Left cardiac atrium (tissue), 4 donors: ENCODE data around the gene BAIAP3. TPM values are rescaled to one million over a fixed set of nuclear protein-coding genes. Genes with fewer than 3 reads are reported as not detected.
"Not testable (repeated sequence)": the region's sequence is repeated elsewhere in the genome, so short reads cannot be mapped to it uniquely, and the experiment has no call there.

Experiments used
- ATAC-seq, 2 donors: fragments of 200-7000 bp; cut with Tn5 transposase; one replicate each; pipeline ENCODE4 v1.9.1; 2020; ENCODE audit warnings: mild to moderate bottlenecking in 2 of 2, moderate library complexity in 2 of 2
- DNase-seq: peaks from one replicate; pipeline ENCODE4 v3.0.0-alpha.2; 2020
- intact Hi-C, 2 donors: fragments of 100-400 bp; cut with DNase I; formaldehyde crosslinking; loops; one replicate each; pipeline versions ENCODE4 v1.14.1 to v1.15.1; 2022 to 2023
- long read RNA-seq: library from polyadenylated mRNA; unstranded; transcript quantifications from one replicate; pipeline ENCODE4 v2.0.0, GENCODE V29; 2021
- total RNA-seq, 2 donors: library from RNA; stranded (reverse); fragmentation: NEBNext Ultra II Directional; extraction: Animal tissue kit (Norgen Biotek cat#: 25700); gene quantifications; one replicate each; pipeline ENCODE4 v1.2.1, GENCODE V29; 2021
- donor health status: DM: no; HTN: yes; CAD: no.
- donor health status: DM: no; HTN: yes; CAD: no; lungs with severe emphysema.
- donor health status: DM: yes; HTN: yes; CAD: no.
- donor health status: Dilated cardiomyopathy.

BAIAP3 gene, protein sequence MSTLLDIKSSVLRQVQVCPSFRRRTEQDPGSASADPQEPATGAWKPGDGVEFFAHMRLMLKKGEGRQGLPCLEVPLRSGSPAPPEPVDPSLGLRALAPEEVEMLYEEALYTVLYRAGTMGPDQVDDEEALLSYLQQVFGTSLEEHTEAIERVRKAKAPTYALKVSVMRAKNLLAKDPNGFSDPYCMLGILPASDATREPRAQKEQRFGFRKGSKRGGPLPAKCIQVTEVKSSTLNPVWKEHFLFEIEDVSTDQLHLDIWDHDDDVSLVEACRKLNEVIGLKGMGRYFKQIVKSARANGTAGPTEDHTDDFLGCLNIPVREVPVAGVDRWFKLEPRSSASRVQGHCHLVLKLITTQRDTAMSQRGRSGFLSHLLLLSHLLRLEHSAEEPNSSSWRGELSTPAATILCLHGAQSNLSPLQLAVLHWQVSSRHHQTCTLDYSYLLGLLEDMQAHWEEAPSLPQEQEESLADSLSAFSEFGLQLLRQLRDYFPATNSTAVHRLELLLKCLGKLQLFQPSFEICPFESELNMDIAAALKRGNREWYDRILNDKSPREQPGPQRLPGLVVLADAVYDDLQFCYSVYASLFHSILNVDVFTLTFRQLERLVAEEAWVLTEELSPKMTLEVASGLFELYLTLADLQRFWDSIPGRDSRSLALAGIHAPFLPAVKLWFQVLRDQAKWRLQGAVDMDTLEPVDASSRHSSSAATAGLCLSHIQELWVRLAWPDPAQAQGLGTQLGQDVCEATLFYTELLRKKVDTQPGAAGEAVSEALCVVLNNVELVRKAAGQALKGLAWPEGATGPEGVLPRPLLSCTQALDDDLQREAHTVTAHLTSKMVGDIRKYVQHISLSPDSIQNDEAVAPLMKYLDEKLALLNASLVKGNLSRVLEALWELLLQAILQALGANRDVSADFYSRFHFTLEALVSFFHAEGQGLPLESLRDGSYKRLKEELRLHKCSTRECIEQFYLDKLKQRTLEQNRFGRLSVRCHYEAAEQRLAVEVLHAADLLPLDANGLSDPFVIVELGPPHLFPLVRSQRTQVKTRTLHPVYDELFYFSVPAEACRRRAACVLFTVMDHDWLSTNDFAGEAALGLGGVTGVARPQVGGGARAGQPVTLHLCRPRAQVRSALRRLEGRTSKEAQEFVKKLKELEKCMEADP
- 1 to 10 TPM in 1 of 2 donors, under 1 TPM in 1; 0.99 to 2.7 TPM for total RNA-seq
- long read RNA-seq, partial matches to known transcripts, result 3 of 3 reads
- long read RNA-seq, other reads (novel, unspliced or antisense), result 0 of 3 reads

DNA sequence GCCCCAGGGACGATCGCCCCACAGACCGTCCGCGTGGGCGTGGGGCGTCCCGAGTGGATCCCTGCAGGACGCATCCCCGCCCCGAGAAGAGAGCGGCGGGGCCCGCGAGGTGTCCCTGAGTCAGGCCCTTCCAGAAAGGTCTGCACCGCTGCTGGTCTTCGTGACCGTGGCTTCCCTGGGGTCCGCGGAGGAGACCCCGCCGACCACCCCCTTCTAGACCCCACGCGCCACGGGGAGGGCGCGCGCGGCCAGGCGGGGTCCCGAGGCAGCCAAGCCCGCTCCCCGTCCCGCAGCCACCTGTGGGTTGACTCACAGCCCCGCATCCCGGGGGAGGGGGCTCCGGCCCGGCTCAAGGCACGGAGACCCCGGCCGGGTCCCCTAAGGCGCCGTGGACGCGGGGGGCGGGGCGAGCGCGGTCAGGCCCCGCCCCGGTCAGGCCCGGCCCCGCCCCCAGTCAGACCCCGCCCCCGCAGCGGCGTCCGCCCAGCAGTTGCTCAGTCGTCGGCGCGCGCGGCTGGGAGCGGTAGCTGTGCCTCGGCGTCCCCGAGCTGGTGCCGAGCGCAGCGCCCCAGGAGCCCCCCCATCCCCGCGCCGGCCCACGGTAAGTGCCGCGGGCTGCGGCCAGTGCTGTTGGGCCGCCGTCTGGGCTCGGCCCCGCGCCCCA, at the start of gene BAIAP3:
Gene BAIAP3 (plus strand): TSS at position 497 of the 664 bp plus-strand sequence. CDS start 4,905 bp downstream, outside the sequence.
- intact Hi-C loops, result no loop called here
- peak; percentile 78 to 81 for ATAC-seq
- DNase-seq, result peak; percentile 56

DNA sequence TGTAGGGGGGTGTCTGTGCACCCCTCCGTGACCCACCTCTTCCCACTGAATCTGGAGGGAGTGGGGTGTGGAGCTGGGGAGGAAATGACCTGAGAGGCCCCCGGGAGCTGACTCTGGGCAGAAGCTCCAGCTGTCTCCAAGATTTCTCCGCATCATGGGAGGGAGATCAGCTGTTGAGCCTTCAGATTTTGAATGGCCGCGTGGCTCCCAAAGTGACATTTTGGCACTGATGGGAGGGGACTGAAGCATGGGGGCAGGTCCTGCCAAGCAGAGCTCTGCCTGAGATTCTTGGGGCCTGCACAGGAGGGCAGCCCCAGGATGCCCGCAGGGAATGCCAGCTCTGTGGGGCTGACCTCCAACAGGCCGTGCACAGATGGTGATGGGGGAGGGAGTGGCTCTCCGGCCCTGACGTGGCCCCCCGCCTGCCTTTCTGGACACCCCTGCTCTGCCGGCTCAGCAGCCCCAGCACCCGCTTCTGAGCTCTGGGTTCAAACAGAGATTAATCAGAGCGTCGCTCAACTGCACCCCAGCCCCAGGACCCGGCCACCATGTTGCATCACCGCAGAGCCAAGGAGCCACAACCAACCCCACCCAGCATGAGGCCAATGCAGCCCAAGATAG, 49.3 kb upstream of the BAIAP3 start:
- intact Hi-C loops, result no loop called here
- ATAC-seq (no peak), DNase-seq (no peak)

DNA sequence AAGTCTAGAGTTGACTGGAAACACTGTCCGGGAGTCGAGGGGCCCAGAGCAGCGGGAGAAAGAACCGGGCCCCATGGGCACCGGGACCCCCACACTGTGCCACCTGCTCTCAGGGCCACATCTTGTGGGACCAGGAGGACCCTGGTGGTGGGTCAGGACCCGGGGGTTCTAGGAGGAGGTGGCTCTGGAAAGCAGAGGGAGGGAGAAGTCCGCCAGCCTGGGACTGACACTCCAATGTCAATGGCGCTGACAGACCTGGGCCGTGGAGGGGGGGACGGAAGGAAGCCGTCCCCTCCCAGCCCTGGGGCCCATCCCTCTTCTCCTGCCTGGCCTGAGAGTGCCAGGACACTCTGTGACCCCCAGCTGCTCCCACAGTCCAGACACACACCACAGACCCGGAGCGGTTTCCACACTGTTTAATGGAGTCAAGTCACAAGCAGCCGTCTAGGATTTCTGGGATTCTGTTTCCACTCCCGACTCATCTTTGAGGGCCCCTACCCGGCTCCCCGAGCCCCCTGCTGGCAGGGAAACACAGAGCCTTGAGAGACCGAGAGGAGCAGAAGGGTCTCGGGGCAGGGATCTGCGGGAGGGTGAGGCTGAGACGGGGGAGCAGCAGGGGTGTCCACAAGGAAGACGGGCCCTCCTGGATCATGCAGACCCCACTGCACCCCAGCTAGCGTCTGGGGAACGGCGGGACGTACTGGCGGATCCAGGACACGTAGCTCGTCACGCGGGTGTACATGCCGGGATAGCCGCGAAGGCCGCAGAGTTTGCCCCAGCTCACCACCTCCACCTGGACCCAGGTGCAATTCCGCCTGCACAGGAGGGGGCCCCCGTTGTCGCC, 47.6 kb upstream of the BAIAP3 start:
- no peak for DNase-seq
- no peak for ATAC-seq
- intact Hi-C loops, result no loop called here

DNA sequence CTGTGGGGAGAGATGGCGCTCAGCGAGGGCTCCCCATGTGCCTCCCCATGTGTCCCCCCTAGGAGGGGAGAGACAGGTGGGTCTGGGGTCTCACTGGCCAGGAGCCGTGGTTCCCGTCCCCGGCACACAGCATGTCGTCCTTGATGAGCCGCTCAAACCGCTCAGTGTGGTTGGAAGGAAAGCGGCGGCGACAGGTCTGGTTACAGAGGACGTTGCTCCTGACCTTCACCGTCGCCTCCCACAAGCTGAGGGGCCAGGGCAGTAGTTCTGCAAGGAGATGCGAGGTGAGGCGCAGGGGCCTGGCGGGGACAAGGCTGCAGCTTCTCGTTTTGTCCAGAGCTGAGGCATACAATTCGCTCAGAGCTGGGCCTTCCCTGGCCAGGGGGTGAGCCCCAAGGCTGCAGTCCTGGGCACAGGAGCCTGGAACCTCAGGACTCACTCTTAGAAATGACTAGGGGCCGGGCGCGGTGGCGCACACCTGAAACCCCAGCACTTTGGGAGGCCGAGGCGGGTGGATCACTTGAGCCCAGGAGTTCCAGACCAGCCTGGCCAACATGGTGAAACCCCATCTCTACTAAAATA, 46.8 kb upstream of the BAIAP3 start:
- no peak for DNase-seq

DNA sequence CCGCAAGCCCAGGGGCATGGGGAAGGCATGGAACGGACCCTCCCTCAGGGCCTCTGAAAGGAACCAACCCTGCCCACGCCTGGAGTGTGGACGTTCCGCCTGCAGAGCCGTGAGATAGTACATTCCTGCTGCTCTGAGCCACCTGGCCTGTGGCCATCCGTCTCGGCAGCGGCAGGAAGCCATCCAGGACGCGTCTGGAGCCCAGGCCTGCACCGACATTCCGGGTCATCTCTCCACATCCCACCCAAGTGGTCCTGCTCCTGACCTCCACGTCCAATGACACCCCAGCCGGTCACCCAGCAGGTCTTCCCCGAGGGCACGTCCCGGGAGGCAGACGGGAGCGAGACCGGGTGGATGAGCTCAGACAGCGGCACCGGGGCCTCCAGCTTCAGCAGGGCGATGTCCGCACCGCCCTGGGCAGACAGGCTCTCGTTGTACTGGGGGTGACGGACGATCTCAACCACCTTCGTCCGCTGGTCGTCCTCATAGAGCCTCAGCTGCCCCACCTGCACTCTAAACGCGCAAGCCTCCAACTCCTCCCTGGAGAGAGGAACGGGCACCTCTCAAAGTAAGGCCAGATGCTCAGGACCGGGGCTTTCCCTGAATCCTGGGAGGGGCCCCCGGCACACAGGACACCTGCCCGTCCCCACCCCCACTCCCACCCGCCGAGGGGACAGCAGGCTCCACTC, 45.3 kb upstream of the BAIAP3 start:
- ATAC-seq (peak; percentile 70 to 77), DNase-seq (no peak)
- intact Hi-C loops, result no loop called here

More for the DNA sequence above, 46.8 kb upstream of the BAIAP3 start:
- ATAC-seq, result no peak
- intact Hi-C loops, result no loop called here

DNA sequence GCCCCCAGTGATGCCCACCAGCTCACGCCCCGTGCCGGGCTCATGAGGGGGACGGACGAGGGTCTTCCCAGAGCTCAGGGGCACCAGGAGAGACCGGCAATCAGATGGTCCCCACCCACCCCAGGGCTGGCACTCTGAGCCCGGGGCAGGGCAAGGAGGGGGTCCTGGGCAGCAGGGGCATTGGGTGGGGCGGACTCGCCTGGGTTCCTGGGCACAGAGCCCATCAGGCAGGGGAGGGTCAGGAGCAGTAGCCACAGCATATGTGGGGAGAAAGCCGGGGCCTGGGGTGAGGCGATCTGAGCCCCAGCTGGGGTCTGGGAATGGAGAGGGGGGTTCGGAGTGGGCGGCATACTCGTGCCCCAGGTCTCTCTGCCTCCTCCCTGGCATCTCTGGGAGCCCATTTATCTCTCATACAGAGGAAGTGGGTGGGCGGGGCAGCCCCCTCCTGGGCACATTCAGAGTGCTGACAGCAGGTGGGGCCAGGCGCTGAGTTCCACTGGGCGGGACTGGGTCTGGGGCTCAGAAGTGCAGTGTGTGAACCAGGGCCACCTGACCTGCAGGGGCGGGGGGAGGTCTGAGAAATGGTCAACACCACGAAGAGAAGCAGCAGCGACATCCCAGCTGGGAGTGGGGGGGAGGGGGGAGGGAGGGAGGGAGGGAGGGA, 44.5 kb upstream of the BAIAP3 start:
- DNase-seq (no peak), ATAC-seq (peak; percentile 48 to 51)
- intact Hi-C loops, result no loop called here

DNA sequence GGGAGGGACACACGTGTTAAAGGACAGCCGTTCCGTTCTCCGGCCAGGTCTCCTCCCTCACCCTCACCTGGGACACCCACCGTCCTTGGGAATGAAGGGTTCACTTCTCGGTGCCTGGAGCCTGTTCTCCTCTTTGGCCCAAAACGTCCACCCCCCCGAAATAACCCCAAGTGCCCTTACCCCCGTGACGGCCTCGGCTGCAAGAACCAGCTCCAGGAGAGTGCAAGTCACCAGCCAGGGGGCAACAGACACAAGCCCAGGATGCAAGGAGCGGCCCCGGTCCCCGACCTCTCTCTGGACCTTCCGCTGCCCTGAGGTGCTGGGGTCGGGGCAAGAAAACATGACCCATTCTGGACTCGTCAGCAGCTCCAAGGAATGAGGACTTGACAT, 44.0 kb upstream of the BAIAP3 start:
- intact Hi-C loops, result no loop called here

DNA sequence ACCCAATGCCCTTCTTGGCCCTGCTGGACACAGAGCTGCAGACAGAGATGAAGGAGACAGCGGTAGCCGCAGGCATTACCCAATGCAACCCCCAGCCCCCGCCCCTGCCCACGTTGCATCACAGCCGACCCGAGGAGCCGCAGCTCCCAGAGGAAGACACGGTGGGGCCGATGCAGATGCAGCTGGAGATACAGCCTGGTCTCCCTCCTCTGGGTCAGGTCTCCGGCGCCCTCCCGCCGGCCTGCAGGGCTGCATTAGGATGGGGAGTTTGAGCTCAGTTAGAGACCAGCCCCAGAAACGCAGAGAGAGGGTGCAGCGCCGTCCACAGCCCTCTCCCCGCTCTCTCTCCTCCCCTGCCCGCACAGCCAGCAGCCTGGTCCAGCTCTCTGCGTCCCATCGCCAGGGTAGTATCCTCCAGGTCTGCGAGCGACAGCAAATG, 43.4 kb upstream of the BAIAP3 start:
- intact Hi-C loops, result no loop called here

More for the DNA sequence above, 44.0 kb upstream of the BAIAP3 start:
- DNase-seq, result no peak
- ATAC-seq, result no peak

DNA sequence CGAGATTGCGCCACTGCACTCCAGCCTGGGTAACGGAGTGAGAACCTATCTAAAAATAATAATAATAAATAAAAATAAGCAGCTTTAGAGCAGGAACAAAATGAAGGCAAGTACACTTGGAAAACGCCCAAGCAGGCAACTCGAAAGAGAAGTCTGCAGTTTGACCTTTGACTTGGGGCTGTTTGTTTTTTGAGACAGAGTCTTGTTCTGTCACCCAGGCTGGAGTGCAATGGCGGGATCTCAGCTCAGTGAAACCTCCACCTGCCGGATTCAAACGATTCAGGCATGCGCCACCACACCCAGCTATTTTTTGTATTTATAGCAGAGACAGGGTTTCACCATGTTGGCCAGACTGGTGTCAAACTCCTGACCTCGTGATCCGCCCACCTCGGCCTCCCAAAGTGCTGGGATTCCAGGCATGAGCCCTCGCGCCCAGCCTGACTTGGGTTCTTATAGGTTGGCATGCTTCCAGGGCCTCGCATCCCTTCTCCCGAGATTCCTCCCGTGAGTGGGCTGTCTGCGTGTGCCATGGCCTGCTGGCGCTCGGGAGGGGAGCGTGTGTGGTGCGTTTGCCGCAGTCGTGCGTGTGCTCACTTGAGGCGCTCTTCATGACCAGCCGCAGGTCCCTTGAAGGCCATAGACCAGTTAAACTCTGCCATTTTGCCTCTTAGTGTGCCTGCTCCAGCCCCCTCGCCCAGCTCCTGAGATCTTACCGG, 42.4 kb upstream of the BAIAP3 start:
- intact Hi-C loops, result no loop called here
- no peak for ATAC-seq

More for the DNA sequence above, 43.4 kb upstream of the BAIAP3 start:
- DNase-seq (no peak), ATAC-seq (no peak)

DNA sequence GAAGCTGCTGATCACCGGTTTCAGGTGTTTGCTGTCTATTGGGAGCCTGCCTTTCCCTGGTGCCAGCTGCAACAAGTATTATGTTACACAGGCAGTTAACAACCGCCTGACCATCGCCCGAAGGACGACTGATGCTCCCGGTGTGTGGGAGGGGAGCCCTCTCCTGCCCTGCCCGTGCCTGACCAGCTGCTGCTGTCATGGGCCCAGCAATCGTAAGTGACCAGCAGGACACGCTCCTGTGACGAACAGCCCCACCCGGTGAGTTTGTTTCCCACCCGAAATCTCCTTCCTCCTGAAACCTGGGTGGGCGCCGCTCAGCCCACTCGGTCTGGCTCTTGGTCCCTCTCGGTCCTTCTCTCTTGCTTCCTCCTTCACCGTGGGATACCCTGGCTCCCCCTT, 41.9 kb upstream of the BAIAP3 start:
- DNase-seq (no peak), ATAC-seq (no peak)
- intact Hi-C loops, result no loop called here

More for the DNA sequence above, 42.4 kb upstream of the BAIAP3 start:
- DNase-seq, result no peak

DNA sequence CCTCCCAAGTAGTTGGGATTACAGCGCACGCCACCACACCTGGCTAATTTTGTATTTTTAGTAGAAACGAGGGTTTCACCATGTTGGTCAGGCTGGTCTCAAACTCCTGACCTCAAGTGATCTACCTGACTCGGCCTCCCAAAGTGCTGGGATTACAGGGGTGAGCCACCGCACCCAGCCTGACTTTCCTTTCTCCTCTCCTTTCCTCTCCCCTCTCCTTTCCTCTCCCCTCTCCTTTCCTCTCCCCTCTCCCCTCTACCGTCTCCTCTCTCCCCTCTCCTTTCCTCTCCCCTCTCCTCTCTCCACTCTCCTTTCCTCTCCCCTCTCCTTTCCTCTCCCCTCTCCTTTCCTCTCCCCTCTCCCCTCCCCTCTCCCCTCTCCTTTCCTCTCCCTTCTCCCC, 41.2 kb upstream of the BAIAP3 start:
- DNase-seq, ATAC-seq, intact Hi-C loops: not testable (repeated sequence)

DNA sequence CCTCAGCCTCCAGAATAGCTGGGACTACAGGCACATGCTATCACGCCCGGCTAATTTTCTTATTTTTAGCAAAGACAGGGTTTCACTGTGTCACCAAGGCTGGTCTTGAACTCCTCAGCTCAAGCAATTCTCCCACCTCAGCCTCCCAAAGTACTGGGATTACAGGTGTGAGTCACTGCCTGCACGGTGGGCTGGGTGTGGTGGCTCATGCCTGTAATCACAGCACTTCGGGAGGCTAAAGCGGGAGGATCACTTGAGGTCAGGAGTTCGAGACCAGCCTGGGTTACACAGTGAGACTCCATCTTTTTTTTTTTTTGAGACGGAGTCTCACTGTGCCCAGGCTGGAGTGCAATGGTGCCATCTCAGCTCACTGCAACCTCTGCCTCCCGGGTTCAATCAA, 40.6 kb upstream of the BAIAP3 start:
- ATAC-seq, DNase-seq, intact Hi-C loops: not testable (repeated sequence)

DNA sequence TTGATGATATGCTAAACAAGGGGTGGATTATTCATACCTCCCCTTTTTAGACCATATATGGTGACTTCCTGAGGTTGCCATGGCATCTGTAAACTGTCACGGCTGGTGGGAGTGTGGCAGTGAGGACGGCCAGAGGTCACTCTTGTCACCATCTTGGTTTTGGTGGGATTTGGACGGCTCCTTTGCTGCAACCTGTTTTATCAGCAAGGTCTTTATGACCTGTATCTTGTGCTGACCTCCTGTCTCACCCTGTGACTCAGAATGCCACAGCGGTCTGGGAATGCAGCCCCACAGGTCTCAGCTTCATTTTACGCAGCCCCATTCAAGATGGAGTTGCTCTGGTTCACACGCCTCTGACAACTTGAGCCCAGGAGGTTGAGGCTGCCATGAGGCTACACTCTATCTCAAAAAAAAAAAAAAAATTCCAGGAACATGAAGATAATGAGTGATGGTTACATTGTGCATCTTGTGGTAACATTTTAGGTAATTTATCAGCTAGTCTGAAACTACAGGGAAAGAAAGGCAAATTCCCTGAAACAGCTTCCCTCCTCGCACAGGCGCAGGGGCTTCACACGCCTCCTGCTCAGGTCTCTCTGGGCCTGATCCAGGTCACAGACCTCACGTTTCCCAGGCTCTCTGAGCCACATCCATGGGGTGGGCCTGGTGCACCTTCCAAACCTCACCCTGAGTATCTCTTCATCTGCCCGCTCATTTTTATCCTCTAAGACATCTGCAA, 39.4 kb upstream of the BAIAP3 start:
- DNase-seq (no peak), ATAC-seq (no peak)
- intact Hi-C loops, result no loop called here

DNA sequence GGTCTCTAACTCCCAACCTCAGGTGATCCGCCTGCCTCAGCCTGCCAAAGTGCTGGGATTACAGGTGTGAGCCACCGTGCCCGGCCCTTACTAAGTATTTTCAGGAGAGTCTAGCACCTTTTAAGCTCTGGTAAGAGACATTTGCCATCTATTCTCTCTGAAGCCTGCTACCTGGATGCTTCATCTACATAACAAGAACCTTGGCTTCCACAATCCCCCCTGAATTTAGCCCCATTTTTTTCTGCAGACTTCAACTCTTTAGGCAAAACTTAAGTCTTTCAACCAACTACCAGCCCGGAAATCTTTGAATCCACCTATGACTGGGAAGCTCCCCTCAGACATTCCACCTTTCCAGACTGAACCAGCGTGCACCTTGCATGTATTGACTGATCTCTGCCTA, 38.0 kb upstream of the BAIAP3 start:
- intact Hi-C loops, result no loop called here
- DNase-seq (no peak), ATAC-seq (no peak)

DNA sequence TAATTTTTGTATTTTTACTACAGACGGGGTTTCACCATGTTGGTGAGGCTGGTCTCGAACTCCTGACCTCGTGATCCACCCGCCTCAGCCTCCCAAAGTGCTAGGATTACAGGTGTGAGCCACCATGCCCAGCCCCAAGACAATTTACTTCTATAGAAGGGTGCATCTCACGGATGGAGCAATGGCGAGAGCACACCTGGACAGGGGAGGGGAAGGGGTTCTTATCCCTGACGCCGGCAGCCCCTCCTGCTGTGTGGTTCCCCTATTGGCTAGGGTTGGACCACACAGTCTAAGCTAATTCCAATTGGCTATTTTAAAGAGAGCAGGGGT, 36.8 kb upstream of the BAIAP3 start:
- intact Hi-C loops, DNase-seq: not testable (repeated sequence)

More for the DNA sequence above, 36.8 kb upstream of the BAIAP3 start:
- not testable (repeated sequence) for ATAC-seq
